ENCODE data around the gene PPP1R13B. TPM values are rescaled to one million over a fixed set of nuclear protein-coding genes. Genes with fewer than 3 reads are reported as not detected.

The PPP1R13B gene
- total RNA-seq, 1 donor from 2014 or later, result 63.9 TPM

DNA sequence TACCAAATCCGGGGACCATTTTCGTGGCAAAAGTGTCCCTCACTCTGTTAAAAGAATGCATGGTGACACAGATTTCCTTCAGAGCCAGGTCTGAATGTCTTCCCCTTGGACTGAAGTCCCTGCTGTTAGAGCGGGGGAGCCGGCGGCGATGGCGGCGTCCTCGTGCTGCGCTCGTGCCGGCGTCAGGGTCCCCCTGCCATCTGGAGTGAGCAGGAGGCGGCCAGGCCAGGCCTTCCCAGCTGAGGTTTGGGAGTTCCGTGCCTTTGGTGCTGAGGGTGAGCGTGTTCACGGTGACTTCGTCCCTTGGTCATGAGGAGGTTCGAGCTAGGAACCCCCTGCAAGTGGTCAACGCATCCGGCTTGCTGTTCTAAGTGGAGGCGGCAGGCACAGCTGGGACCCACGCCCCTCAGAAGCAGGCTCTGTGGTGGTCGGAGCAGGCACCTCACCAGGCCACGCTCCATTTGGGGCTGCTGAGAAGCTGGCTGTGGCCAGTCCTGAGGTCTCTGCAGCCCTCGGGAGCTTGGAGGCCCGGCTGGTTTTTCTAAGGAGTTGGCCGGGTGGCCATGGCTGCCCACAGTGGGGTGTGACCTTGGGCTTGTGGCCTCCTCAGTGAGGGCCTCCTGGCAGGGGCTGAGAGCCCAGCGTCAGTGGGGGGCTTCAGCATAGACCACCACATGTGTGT is 122.2 kb downstream of the PPP1R13B start:
- Mint-ChIP-seq H3K4me3 (ENCODE audit: unreplicated experiment) (no peak overlapping the region), H3K36me3 (ENCODE audit: low read depth, unreplicated experiment) (peaks cover 14% of the 10 kb centered on the region), H3K4me1 (ENCODE audit: unreplicated experiment) (peaks cover 11% of the 10 kb centered on the region), H3K27me3 (ENCODE audit: unreplicated experiment) (peaks cover 2% of the 10 kb centered on the region), H3K27ac (ENCODE audit: unreplicated experiment) (no peak overlapping the region), H3K9me3 (ENCODE audit: unreplicated experiment) (no peaks in the 10 kb centered on the region)
- TF ChIP-seq, protein P1, sequence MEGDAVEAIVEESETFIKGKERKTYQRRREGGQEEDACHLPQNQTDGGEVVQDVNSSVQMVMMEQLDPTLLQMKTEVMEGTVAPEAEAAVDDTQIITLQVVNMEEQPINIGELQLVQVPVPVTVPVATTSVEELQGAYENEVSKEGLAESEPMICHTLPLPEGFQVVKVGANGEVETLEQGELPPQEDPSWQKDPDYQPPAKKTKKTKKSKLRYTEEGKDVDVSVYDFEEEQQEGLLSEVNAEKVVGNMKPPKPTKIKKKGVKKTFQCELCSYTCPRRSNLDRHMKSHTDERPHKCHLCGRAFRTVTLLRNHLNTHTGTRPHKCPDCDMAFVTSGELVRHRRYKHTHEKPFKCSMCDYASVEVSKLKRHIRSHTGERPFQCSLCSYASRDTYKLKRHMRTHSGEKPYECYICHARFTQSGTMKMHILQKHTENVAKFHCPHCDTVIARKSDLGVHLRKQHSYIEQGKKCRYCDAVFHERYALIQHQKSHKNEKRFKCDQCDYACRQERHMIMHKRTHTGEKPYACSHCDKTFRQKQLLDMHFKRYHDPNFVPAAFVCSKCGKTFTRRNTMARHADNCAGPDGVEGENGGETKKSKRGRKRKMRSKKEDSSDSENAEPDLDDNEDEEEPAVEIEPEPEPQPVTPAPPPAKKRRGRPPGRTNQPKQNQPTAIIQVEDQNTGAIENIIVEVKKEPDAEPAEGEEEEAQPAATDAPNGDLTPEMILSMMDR (IDR thresholded peaks at IDR 0.05; ENCODE audit: unreplicated experiment), result no peak
- no peak for DNase-seq (ENCODE audit: low spot score)

DNA sequence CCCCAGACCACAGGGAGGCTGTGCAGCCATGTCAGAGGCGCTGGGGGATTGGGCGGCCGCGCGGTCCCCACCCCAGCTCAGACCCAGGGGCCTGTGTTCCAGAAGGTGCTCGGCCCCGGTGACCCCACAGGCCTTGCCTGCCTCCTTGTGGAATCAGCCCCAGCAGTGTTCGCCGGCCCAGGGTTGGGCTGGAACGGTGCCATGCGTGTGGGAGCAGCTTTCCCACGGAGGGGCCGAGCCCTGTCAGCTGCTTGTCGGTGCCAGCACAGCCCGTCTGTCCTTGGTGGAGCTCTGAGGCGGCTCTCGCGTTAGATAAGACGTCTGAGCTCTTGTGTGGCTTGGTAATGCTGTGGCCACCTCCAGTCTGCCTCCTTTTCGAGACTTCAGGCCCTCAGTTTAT is 123.3 kb downstream of the PPP1R13B start:
- no peak overlapping the region for H3K4me3 Mint-ChIP-seq (ENCODE audit: unreplicated experiment)
- H3K4me1 Mint-ChIP-seq (ENCODE audit: unreplicated experiment), result peaks cover 6% of the 10 kb centered on the region
- H3K27ac Mint-ChIP-seq (ENCODE audit: unreplicated experiment), result no peak overlapping the region
- TF ChIP-seq, protein P1 (IDR thresholded peaks at IDR 0.05; ENCODE audit: unreplicated experiment), result no peak
- H3K9me3 Mint-ChIP-seq (ENCODE audit: unreplicated experiment), result no peaks in the 10 kb centered on the region
- DNase-seq (ENCODE audit: low spot score), result no peak
- H3K27me3 Mint-ChIP-seq (ENCODE audit: unreplicated experiment), result peaks cover 2% of the 10 kb centered on the region
- H3K36me3 Mint-ChIP-seq (ENCODE audit: low read depth, unreplicated experiment), result peaks cover 7% of the 10 kb centered on the region

DNA sequence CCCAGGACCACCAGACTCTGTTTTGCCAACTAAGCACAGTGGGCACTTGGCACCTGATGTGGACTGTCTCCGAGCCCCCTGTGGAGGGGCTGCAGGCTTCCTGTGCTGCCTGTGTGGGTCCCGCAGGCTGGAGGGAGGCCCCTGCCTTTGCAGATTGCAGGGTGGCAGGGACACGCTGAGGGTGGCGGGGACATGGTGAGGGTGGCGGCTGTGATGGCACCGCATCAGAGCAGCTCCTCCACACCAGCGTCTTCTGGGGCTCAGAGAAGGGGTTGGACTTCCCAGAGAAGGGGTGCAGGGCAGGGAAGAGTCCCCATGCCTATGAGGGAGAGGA is 123.7 kb downstream of the PPP1R13B start:
- peaks cover 5% of the 10 kb centered on the region for H3K4me1 Mint-ChIP-seq (ENCODE audit: unreplicated experiment)
- H3K4me3 Mint-ChIP-seq (ENCODE audit: unreplicated experiment), result no peak overlapping the region
- TF ChIP-seq, protein P1 (IDR thresholded peaks at IDR 0.05; ENCODE audit: unreplicated experiment), result no peak
- DNase-seq (ENCODE audit: low spot score), result no peak
- no peaks in the 10 kb centered on the region for H3K9me3 Mint-ChIP-seq (ENCODE audit: unreplicated experiment)
- no peak overlapping the region for H3K27ac Mint-ChIP-seq (ENCODE audit: unreplicated experiment)
- peaks cover 3% of the 10 kb centered on the region for H3K27me3 Mint-ChIP-seq (ENCODE audit: unreplicated experiment)
- H3K36me3 Mint-ChIP-seq (ENCODE audit: low read depth, unreplicated experiment), result peaks cover 5% of the 10 kb centered on the region

DNA sequence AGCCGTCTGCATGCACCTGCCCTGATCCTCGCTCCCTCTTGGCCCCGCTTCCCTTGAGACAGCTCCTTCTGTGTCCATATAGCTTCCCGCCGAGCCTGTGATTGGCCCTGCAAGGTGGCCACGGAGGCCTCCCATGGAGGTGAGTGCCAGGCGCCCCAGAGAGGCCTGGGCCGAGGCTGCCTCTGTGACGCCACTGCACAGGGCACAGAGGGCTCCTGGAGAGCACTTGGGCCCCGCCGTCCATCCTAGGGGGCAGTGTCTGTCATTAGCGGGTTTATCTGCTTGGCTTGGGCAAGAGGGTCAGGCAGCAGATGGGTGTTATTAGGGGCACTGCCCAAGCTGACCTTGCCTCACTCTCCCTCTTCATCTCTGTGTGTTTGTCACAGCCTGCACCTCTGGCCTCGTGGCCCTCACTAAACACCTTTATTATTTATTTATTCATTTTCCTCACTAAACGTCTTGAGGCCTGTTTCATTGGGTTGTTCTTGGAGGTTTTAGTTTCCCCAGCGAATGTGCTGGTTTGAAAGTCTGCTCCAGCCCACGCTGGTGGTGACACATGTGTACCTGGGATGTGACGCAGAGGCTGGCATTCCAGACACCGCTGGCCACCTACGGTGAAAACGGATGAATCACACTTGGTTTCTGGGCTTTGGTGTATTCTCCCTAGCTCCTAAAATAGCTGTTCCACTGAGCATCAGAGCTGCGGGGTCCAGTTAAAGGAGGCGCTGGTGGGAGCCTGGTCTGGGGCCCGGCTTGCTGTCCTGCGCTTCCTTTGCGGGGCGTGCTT is 125.8 kb downstream of the PPP1R13B start:
- Mint-ChIP-seq H3K4me1 (ENCODE audit: unreplicated experiment) (peaks cover 15% of the 10 kb centered on the region), H3K9me3 (ENCODE audit: unreplicated experiment) (no peaks in the 10 kb centered on the region), H3K27ac (ENCODE audit: unreplicated experiment) (peak overlapping the region; percentile 36), H3K36me3 (ENCODE audit: low read depth, unreplicated experiment) (peaks cover 11% of the 10 kb centered on the region), H3K4me3 (ENCODE audit: unreplicated experiment) (no peak overlapping the region), H3K27me3 (ENCODE audit: unreplicated experiment) (peaks cover 19% of the 10 kb centered on the region)
- TF ChIP-seq, protein P1 (IDR thresholded peaks at IDR 0.05; ENCODE audit: unreplicated experiment), result no peak
- DNase-seq (ENCODE audit: low spot score), result no peak

DNA sequence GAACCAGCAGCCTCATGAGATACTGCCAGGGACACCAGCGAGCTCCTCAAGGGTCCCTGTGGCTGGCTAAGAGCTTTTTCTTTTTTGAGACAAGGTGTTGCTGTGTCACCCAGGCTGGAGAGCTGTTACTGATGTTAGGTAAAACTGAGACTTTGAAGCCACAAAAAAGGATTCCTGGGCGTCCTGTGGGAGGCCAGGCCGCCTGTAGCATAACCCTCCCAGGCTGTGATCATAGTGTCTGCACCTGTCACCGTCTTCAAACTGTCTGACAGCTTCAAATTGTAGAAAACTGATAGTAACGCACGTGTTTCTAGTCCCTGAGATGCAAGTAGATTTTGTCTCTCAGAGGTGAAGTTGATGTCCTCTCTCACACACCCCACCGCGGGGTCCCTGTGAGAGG is 127.6 kb downstream of the PPP1R13B start:
- H3K9me3 Mint-ChIP-seq (ENCODE audit: unreplicated experiment), result no peaks in the 10 kb centered on the region
- no peak overlapping the region for H3K27ac Mint-ChIP-seq (ENCODE audit: unreplicated experiment)
- H3K27me3 Mint-ChIP-seq (ENCODE audit: unreplicated experiment), result peaks cover 22% of the 10 kb centered on the region
- peaks cover 15% of the 10 kb centered on the region for H3K4me1 Mint-ChIP-seq (ENCODE audit: unreplicated experiment)
- H3K36me3 Mint-ChIP-seq (ENCODE audit: low read depth, unreplicated experiment), result peaks cover 15% of the 10 kb centered on the region
- TF ChIP-seq, protein P1 (IDR thresholded peaks at IDR 0.05; ENCODE audit: unreplicated experiment), result no peak
- no peak for DNase-seq (ENCODE audit: low spot score)
- H3K4me3 Mint-ChIP-seq (ENCODE audit: unreplicated experiment), result no peak overlapping the region

Measured in endothelial cell (in vitro differentiated cells).